GM10266 (cell line): ENCODE data around the gene IL22RA1.

Experiments used
- DNase-seq: peaks from one replicate; pipeline ENCODE4 v3.0.0; 2012; ENCODE audit errors: extremely low spot score
- TF ChIP-seq, protein P1 (sequence below): IDR thresholded peaks from 2 replicates; pipeline ENCODE4 v1.5.1; 2012; ENCODE audit warnings: mild to moderate bottlenecking, low read depth; ENCODE audit not compliant: control insufficient read depth, insufficient read depth; ENCODE audit errors: missing control alignments

IL22RA1 gene

DNA sequence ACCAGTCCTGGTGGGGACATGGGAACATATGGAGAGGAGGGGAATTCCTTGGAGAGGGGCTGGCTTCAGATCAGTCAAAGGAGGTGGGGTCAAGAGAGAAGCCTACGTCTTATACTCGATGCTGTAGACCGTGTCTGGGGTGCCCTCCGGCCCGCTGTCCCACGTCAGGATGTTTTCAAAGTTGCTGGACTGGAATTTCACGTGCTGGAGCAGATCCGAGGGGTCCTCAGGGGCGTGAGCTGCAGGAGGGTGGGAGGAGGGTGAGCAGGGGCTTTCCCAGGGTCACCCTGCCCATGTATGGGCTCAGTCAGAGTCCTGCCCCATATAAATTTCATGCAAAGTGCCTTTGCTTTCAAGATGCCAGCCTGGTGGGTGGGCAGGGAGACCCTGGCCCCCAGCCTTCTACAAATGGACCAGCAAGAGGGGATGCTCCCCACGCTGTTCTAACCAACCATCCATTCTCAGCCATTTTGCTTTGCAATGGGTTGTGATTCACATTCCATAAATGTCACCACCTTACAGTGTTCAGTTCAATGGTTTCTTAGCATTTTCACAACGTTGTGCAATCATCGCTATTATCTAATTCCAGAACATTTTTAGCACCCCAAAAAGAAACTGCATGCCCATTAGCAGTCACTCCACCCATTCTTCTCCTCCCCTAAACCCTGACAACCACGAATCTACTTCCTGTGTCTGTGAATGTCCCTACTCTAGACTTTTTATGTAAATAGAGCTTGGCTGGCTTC is 4.3 kb downstream of the IL22RA1 start:
- TF ChIP-seq, protein P1, sequence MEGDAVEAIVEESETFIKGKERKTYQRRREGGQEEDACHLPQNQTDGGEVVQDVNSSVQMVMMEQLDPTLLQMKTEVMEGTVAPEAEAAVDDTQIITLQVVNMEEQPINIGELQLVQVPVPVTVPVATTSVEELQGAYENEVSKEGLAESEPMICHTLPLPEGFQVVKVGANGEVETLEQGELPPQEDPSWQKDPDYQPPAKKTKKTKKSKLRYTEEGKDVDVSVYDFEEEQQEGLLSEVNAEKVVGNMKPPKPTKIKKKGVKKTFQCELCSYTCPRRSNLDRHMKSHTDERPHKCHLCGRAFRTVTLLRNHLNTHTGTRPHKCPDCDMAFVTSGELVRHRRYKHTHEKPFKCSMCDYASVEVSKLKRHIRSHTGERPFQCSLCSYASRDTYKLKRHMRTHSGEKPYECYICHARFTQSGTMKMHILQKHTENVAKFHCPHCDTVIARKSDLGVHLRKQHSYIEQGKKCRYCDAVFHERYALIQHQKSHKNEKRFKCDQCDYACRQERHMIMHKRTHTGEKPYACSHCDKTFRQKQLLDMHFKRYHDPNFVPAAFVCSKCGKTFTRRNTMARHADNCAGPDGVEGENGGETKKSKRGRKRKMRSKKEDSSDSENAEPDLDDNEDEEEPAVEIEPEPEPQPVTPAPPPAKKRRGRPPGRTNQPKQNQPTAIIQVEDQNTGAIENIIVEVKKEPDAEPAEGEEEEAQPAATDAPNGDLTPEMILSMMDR = no peak
- DNase-seq = no peak

DNA sequence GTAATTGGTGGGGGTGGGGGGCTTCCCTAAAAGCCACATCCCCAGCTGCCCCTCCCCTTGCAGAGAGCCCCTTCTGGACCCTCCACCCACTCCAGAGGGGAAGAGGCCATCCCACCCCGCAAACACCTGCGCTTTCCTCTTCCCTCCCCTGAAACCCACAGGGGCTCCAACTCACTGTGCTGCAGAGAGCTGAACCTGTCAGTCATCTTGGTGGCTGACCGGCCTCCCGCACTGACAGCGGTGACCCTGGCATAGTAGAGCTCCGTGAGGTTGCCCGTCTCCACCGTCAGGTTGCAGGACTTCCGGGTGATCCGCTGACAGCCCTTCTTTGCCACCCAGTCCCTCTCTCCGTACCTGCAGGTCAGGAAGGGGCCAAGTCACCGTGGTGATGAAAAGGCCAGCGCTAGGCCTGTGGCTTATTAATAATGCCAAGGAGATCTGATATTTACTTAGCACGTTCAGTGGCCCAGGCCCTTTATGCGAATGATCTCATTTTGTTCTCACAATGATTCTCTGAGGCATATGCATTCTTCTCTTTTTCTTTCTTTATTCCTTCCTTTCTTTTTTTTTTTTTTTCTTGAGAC is 5.9 kb downstream of the IL22RA1 start:
- no peak for DNase-seq
- TF ChIP-seq, protein P1 = no peak

DNA sequence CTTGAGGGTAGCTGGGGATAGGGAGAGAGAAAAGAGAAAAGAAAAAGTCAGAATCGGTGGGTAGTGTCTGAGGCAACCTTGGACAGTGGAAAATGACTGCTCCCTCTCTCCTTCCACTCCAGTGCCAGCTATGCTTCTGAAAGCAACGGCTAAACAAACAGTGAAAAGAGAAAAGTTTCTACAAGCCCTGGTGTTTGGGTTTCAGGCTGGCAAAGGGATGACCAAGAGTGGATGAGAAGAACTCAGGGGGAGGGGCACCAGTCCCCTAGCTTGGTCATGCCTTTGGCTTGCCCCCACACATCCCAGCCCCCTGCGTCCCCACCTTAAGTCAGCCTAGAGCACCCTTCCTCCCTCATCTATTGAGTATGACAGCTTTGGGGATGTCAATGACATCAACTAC is 8.6 kb downstream of the IL22RA1 start:
- TF ChIP-seq, protein P1 = no peak
- DNase-seq = no peak

DNA sequence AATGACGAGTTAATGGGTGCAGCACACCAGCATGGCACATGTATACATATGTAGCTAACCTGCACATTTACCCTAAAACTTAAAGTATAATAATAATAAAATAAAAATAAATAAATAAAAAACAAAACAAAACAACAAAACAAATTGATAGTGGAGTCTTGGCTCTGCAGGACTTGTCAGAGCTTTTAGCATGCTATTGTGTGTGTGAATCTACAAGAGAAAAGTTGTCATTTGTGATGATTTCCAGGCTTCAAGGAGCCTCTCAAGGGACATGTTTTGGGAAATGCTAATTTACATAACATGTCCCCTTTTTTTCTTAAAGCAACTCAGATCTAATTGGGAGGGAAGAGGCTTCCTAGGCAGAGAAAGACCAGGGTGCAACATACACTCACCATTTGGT is 9.1 kb downstream of the IL22RA1 start:
- DNase-seq = no peak
- TF ChIP-seq, protein P1 = no peak

DNA sequence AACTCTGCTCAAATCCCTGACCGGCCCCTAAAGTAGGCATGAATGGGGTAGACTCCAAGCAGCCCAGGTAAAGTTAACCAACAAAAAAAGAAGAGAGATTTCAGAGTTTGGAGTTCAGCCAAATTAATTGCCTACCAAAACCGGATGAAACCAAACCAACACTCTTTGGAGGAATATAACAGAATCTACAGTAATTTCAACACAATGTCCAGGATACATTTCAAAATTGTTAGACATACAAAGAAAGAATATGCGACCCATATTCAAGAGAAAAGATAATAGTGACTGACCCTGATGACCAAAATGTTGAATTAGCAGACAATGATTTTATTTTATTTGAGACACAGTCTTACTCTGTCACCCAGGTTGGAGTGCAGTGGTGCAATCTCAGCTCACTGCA is 12.6 kb downstream of the IL22RA1 start:
- TF ChIP-seq, protein P1 = no peak
- DNase-seq = no peak

DNA sequence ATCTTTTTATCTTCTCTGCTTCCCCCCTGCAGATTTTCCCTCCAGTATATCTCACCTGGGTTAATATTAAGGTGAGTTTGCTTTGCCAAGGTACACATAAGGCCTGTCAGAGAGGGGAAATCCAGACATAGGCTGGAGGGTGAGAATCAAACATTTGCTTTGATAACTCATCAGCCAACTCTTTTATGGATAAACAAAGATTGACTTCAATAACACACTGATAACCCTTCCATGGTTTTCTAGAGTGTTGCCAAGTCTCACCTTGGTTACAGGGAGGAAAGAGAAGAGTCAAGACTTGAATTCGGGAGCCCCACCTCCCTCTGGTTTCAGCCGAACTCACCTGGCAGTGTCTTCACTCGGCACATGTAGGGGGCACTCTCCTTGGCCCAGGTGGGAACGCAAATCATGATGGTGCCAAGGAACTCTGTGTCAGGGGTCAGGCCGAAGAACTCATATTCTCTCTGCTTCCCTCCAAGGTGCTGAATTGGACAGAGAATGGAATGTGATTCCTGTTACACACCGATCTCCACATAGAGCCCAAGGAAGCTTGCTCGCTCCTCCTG is 15.1 kb downstream of the IL22RA1 start:
- no peak for DNase-seq
- TF ChIP-seq, protein P1 = no peak
